Breast epithelium (tissue), 4 donors: ENCODE data around the gene WWOX. TPM values are rescaled to one million over a fixed set of nuclear protein-coding genes. Genes with fewer than 3 reads are reported as not detected.
A peak's percentile ranks its signal among the peaks of the same experiment; 100 is the strongest.

Experiments
- DNase-seq, 2 donors: peaks; one replicate each; pipeline ENCODE4 v3.0.0-alpha.2; 2019; ENCODE audit warnings: low spot score in 2 of 2
- H3K27ac ChIP-seq, 2 donors: fragments of 200-600 bp; sonication (generic) in 1 of 2; one replicate each; pipeline ENCODE4 v1.5.1; 2016 to 2019; ENCODE audit warnings: mild to moderate bottlenecking in 1 of 2
- H3K27me3 ChIP-seq, 2 donors: fragments of 200-600 bp; sonication (generic) in 1 of 2; one replicate each; pipeline versions ENCODE4 v1.5.1 to v1.6.0; 2017 to 2019; ENCODE audit warnings: control low read depth in 1 of 2, mild to moderate bottlenecking in 1 of 2
- H3K36me3 ChIP-seq: fragments of 200-600 bp; one replicate; pipeline ENCODE4 v1.5.1; 2019
- H3K4me1 ChIP-seq, 2 donors: fragments of 200-600 bp; sonication (generic); one replicate each; pipeline ENCODE4 v1.5.1; 2016 to 2019; ENCODE audit warnings: control low read depth in 1 of 2
- H3K4me3 ChIP-seq, 3 donors: fragments of 200-600 bp; sonication (generic); 1 replicate in 2 of 3; 2 replicates in 1 of 3; pipeline ENCODE4 v1.5.1; 2016 to 2019; ENCODE audit warnings: mild to moderate bottlenecking in 3 of 3, moderate library complexity in 2 of 3
- H3K9me3 ChIP-seq, 2 donors: fragments of 200-600 bp; sonication (generic) in 1 of 2; one replicate each; pipeline ENCODE4 v1.5.1; 2016 to 2019; ENCODE audit warnings: control low read depth in 1 of 2
- CTCF ChIP-seq, 3 donors: fragments of 450-650 bp; IDR thresholded peaks; one replicate each; pipeline ENCODE4 v1.5.1; 2016 to 2017; ENCODE audit warnings: antibody characterized with exemption in 3 of 3, mild to moderate bottlenecking in 3 of 3, moderate library complexity in 3 of 3
- POLR2A ChIP-seq: fragments of 450-650 bp; IDR thresholded peaks from one replicate; pipeline ENCODE4 v1.6.1; 2016; ENCODE audit warnings: antibody characterized with exemption, mild to moderate bottlenecking, moderate library complexity
- POLR2AphosphoS5 ChIP-seq, 3 donors: sonication (generic); formaldehyde crosslinking; IDR thresholded peaks; one replicate each; pipeline ENCODE4 v1.6.1; 2017; ENCODE audit warnings: antibody characterized with exemption in 3 of 3
- intact Hi-C: fragments of 100-400 bp; cut with DNase I; formaldehyde crosslinking; loops from one replicate; pipeline ENCODE4 v1.15.1; 2023; ENCODE audit warnings: low total_unique reads
- total RNA-seq, 3 donors: library from RNA; depleted of rRNA; stranded (reverse); fragments of >200 nt; gene quantifications; one replicate each; pipeline ENCODE4 v1.1.0, GENCODE V29; 2016

Gene WWOX
- total RNA-seq, 3 donors from 2014 or later: 42.9 to 73.6 (median 43.4) TPM

DNA sequence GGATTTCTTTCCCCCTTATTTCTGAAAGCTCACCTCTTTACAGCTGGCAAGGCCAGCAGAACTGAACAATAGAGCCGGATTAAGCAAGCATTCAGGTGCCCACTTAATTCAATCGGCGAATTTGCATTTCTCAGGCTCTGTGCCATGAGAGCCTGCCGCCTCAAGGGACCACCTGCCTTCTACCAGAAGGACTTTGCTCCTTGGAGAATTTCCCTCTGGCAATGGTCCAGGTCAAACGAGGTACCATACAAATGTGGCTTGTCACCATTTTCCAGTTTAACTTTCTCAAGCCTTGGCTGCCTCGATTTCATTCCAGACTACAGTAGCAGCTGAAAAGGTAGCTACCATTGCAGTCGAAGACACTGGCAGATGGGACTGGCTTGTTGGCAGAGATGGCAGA lies 967.1 kb downstream of the WWOX start:
- Histone ChIP-seq H3K4me3 (no peak overlapping the region), H3K9me3 (no peaks in the 10 kb centered on the region), H3K4me1 (no peaks in the 10 kb centered on the region), H3K27me3 (no peaks in the 10 kb centered on the region), H3K36me3 (no peaks in the 10 kb centered on the region), H3K27ac (no peak overlapping the region)
- no peak for TF ChIP-seq CTCF (IDR thresholded peaks at IDR 0.05)
- no peak for TF ChIP-seq POLR2A
- TF ChIP-seq POLR2AphosphoS5 (IDR thresholded peaks at IDR 0.05): no peak
- intact Hi-C loops: no loop called here
- no peak for DNase-seq

GRCh38 chr16:79067600-79067999 lies 968.1 kb downstream of the WWOX start:
- no peak for DNase-seq
- intact Hi-C loops: no loop called here
- Histone ChIP-seq H3K4me3 (no peak overlapping the region), H3K36me3 (no peaks in the 10 kb centered on the region), H3K27me3 (no peaks in the 10 kb centered on the region), H3K27ac (no peak overlapping the region), H3K4me1 (no peaks in the 10 kb centered on the region), H3K9me3 (no peaks in the 10 kb centered on the region)
- TF ChIP-seq POLR2AphosphoS5 (IDR thresholded peaks at IDR 0.05) (no peak), POLR2A (no peak), CTCF (IDR thresholded peaks at IDR 0.05) (no peak)

GRCh38 chr16:79069121-79069520 lies 969.7 kb downstream of the WWOX start:
- DNase-seq: no peak
- no peaks in the 10 kb centered on the region for H3K9me3 ChIP-seq
- TF ChIP-seq CTCF (IDR thresholded peaks at IDR 0.05): no peak
- TF ChIP-seq POLR2A: no peak
- TF ChIP-seq POLR2AphosphoS5 (IDR thresholded peaks at IDR 0.05): no peak
- intact Hi-C loops: no loop called here
- no peak overlapping the region for H3K4me3 ChIP-seq
- H3K27ac ChIP-seq: no peak overlapping the region
- H3K36me3 ChIP-seq: no peaks in the 10 kb centered on the region
- no peaks in the 10 kb centered on the region for H3K27me3 ChIP-seq
- H3K4me1 ChIP-seq: no peaks in the 10 kb centered on the region

DNA sequence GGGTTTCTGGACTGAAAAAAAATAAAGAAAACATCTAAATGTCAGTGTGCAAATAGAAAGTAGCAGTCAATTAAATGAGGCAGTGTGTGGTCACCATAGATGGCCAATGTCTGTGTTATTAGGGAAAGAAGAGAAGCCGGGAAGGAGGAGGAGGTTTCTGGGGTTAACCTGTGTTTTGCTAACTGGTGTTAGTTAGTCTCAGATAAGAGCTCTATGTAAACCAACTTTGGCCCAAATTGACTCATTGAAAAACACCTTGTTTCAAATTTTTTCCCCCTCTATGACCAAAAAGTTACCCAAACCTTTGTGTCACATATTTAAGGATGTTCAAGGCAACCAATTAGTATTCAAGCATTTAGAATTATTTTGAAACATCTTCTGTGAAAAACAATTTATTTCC lies 970.2 kb downstream of the WWOX start:
- Histone ChIP-seq H3K27me3 (no peaks in the 10 kb centered on the region), H3K36me3 (no peaks in the 10 kb centered on the region), H3K27ac (no peak overlapping the region), H3K9me3 (no peaks in the 10 kb centered on the region), H3K4me3 (no peak overlapping the region), H3K4me1 (no peaks in the 10 kb centered on the region)
- no peak for DNase-seq
- intact Hi-C loops: no loop called here
- TF ChIP-seq POLR2AphosphoS5 (IDR thresholded peaks at IDR 0.05) (no peak), CTCF (IDR thresholded peaks at IDR 0.05) (no peak)

DNA sequence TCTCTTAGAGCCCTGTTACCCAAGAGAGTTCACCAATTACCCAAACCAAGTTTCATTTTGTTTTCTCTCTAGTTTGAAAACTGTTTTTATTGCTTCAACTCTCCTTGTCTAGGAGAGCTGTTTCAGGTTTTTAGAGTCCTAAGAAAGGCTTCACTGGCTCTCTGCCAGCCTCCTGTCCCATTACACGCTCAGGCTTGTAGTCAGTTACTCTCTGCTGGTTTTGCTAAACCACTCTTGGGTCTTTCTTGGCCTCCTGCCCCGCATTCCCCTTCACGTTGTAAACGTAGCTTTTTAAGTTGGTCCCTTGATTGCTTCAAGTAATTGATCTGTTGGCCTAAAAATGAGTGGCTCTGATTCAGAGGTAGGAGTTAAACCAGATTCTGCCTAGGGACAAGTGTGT lies 972.0 kb downstream of the WWOX start:
- Histone ChIP-seq H3K4me3 (no peak overlapping the region), H3K9me3 (no peaks in the 10 kb centered on the region), H3K27me3 (no peaks in the 10 kb centered on the region), H3K27ac (no peak overlapping the region), H3K36me3 (no peaks in the 10 kb centered on the region), H3K4me1 (no peaks in the 10 kb centered on the region)
- DNase-seq: peak in 1 of 2 donors; percentile 76
- no peak for TF ChIP-seq POLR2A
- TF ChIP-seq POLR2AphosphoS5 (IDR thresholded peaks at IDR 0.05): no peak
- no peak for TF ChIP-seq CTCF (IDR thresholded peaks at IDR 0.05)
- intact Hi-C loops: no loop called here
